ENCODE results near the gene EIF2S3B.

EIF2S3B gene

DNA sequence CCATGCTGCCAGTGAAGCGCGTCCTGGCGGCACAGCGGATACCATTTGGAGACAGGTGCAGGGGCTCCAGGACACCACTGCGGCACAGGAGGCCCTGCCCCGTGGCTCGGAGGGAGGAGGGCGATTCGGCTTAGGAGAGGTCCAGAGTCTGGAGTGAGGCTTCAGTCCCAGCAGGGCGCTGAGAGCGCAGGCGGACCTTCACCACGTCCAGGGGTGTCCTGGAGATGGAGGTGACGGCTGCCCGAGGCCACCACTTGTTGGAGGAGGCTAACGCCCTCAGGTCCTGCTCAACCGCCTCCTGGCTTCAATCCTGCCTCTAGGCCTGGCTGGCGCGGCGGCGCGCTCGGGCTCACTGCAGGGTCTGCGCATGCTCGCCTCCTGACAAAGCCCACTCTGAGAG lies 45.7 kb downstream of the EIF2S3B start:
- Histone ChIP-seq H3K36me3 (ENCODE audit: control insufficient read depth in 1 of 2, insufficient read depth in 2 of 2, low read length in 2 of 2) (no peaks in the 10 kb centered on the region), H3K9me3 (ENCODE audit: control insufficient read depth in 1 of 2, low read length in 2 of 2) (no peaks in the 10 kb centered on the region), H3K27me3 (ENCODE audit: control insufficient read depth in 1 of 2, insufficient read depth in 2 of 2, low read length in 2 of 2) (no peaks in the 10 kb centered on the region), H3K27ac (ENCODE audit: low read depth, low read length) (no peak overlapping the region), H3K4me3 (ENCODE audit: low read depth in 1 of 2, low read length in 2 of 2) (no peak overlapping the region), H3K4me1 (ENCODE audit: control insufficient read depth in 1 of 2, insufficient read depth in 2 of 2, low read length in 2 of 2) (no peaks in the 10 kb centered on the region), H3K9ac (ENCODE audit: low read depth in 1 of 2, low read length in 2 of 2) (no peak overlapping the region)

DNA sequence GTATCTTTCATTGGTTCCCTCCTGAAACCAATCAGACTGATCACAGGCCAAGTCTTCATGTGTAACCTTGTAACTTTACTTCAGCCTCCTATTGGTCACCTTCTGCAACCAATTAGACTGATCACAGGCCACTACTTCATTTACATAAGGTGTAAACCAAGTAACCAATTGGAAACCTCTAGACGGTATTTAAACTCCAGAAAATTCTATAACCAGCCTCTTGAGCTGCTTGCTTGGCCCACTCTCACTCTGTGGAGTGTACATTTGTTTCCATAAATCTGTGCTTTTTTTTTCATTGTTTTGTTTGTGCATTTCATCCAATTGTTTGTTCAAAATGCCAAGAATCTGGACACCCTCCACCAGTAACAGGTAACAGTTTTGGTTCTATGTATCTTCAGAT lies 47.5 kb downstream of the EIF2S3B start:
- Histone ChIP-seq H3K4me1 (ENCODE audit: control insufficient read depth in 1 of 2, insufficient read depth in 2 of 2, low read length in 2 of 2) (no peaks in the 10 kb centered on the region), H3K27me3 (ENCODE audit: control insufficient read depth in 1 of 2, insufficient read depth in 2 of 2, low read length in 2 of 2) (peaks cover 0 to 3% of the 10 kb centered on the region in 2 donors), H3K9ac (ENCODE audit: low read depth in 1 of 2, low read length in 2 of 2) (no peak overlapping the region), H3K9me3 (ENCODE audit: control insufficient read depth in 1 of 2, low read length in 2 of 2) (no peaks in the 10 kb centered on the region), H3K4me3 (ENCODE audit: low read depth in 1 of 2, low read length in 2 of 2) (no peak overlapping the region), H3K36me3 (ENCODE audit: control insufficient read depth in 1 of 2, insufficient read depth in 2 of 2, low read length in 2 of 2) (no peaks in the 10 kb centered on the region), H3K27ac (ENCODE audit: low read depth, low read length) (no peak overlapping the region)

DNA sequence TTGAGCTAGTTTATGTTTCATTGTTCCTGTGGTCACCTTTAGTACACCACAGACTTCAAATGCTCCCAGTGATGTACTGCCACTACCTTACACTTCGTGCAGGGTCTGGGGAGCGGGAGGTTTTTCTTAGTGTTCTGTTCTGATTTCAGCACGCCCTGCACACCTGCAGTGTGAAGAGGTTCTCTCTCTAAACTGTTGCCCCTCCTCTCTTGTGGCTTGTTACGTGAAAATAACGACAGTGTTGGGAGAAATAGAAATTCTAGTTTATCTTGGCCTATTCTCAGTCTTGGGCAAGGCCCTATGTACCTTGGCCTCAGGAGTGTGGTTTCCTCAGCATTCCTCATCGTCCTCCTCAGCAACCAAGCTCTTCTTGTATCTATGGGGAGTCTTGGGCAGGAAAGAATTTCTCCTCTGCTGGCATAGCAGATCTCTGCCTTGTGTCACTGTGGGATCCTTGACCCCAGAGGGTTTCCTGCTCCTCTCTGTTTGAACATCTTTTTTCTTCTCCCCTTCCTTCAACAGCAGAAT lies 48.6 kb downstream of the EIF2S3B start:
- no peak overlapping the region for H3K4me3 ChIP-seq (ENCODE audit: low read depth in 1 of 2, low read length in 2 of 2)
- H3K27ac ChIP-seq (ENCODE audit: low read depth, low read length), result no peak overlapping the region

DNA sequence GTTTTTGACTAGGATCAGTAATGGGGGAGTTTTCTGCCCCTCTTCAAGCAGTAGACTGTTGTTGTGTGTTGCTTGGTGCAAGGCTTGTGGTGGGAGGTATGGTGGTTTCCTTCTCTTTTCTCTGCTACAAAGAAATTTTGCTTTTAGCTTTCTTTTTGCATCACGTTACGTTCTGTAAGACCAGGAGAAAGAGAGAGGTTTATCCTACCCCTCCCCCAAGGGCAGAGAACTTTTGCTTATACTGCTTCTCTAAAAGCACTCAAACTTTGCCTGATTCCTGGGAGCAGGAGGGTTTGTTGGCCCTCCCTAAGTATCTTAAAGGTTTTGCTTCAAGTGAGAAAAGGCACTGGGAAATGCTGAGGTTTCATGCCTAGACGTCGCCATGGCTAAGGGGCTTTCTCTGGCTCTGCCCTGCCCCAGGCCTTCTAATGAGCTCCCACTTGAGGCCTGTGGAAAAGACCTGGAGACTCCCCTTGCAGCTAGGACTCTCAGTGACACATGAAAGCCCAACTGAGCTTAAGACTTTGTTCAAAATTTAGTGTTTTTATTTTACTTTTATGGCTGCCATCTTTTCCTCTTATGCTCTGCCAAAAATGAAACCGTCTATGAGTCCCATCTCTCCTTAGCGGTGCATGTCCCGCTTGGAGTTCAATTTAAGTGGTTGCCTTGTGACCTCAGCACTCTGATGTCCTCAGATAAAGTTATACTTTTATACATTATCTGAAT lies 49.2 kb downstream of the EIF2S3B start:
- Histone ChIP-seq H3K9ac (ENCODE audit: low read depth in 1 of 2, low read length in 2 of 2) (no peak overlapping the region), H3K27me3 (ENCODE audit: control insufficient read depth in 1 of 2, insufficient read depth in 2 of 2, low read length in 2 of 2) (peaks cover 0 to 3% of the 10 kb centered on the region in 2 donors), H3K9me3 (ENCODE audit: control insufficient read depth in 1 of 2, low read length in 2 of 2) (no peaks in the 10 kb centered on the region), H3K4me1 (ENCODE audit: control insufficient read depth in 1 of 2, insufficient read depth in 2 of 2, low read length in 2 of 2) (no peaks in the 10 kb centered on the region), H3K36me3 (ENCODE audit: control insufficient read depth in 1 of 2, insufficient read depth in 2 of 2, low read length in 2 of 2) (no peaks in the 10 kb centered on the region), H3K27ac (ENCODE audit: low read depth, low read length) (no peak overlapping the region), H3K4me3 (ENCODE audit: low read depth in 1 of 2, low read length in 2 of 2) (no peak overlapping the region)

More for the DNA sequence above, 48.6 kb downstream of the EIF2S3B start:
- Histone ChIP-seq H3K9ac (ENCODE audit: low read depth in 1 of 2, low read length in 2 of 2) (no peak overlapping the region), H3K36me3 (ENCODE audit: control insufficient read depth in 1 of 2, insufficient read depth in 2 of 2, low read length in 2 of 2) (no peaks in the 10 kb centered on the region), H3K4me1 (ENCODE audit: control insufficient read depth in 1 of 2, insufficient read depth in 2 of 2, low read length in 2 of 2) (no peaks in the 10 kb centered on the region), H3K27me3 (ENCODE audit: control insufficient read depth in 1 of 2, insufficient read depth in 2 of 2, low read length in 2 of 2) (peaks cover 0 to 3% of the 10 kb centered on the region in 2 donors), H3K9me3 (ENCODE audit: control insufficient read depth in 1 of 2, low read length in 2 of 2) (no peaks in the 10 kb centered on the region)

DNA sequence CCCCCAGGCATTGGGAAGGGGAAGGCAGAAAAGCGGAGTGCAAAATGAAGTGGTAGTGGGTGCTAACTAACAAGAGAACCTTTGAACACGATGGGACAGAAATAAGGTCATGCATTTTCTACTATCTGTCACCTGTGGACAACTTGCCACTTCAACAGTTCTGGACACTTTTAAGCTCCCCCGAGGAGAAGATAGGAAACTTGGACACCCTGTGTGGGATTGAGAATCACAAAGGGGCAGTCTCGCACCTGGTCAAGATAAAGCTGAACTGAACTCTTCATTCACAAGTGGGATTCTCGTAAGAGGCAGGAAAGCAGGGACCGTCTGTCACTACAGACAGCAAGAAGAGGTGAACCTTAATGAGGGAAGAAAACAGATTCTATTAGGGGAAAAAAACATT lies 51.6 kb downstream of the EIF2S3B start:
- no peak overlapping the region for H3K27ac ChIP-seq (ENCODE audit: low read depth, low read length)

DNA sequence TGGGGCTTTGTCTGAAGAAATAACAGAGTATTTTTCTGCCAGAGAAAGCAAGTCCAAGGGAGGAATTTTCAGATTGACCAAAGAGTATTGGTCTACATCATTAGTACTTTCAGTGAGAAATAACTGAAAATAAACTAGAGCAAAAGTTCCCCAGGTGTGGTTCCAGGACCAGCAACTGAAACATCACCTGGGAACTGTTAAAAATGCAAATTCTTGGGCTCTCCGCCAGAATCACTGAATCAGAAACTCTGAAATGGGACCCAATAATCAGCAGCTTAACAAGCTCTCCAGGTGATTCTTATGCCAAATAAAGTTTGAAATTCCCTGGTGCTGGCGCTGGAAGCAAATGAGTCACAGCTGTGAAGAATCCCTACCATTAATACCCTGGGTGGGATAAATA lies 52.1 kb downstream of the EIF2S3B start:
- no peak overlapping the region for H3K4me3 ChIP-seq (ENCODE audit: low read depth in 1 of 2, low read length in 2 of 2)
- no peak overlapping the region for H3K27ac ChIP-seq (ENCODE audit: low read depth, low read length)
- H3K9me3 ChIP-seq (ENCODE audit: control insufficient read depth in 1 of 2, low read length in 2 of 2), result no peaks in the 10 kb centered on the region
- H3K4me1 ChIP-seq (ENCODE audit: control insufficient read depth in 1 of 2, insufficient read depth in 2 of 2, low read length in 2 of 2), result no peaks in the 10 kb centered on the region
- H3K36me3 ChIP-seq (ENCODE audit: control insufficient read depth in 1 of 2, insufficient read depth in 2 of 2, low read length in 2 of 2), result no peaks in the 10 kb centered on the region
- H3K9ac ChIP-seq (ENCODE audit: low read depth in 1 of 2, low read length in 2 of 2), result no peak overlapping the region
- H3K27me3 ChIP-seq (ENCODE audit: control insufficient read depth in 1 of 2, insufficient read depth in 2 of 2, low read length in 2 of 2), result peaks cover 0 to 3% of the 10 kb centered on the region in 2 donors

More for the DNA sequence above, 51.6 kb downstream of the EIF2S3B start:
- Histone ChIP-seq H3K4me1 (ENCODE audit: control insufficient read depth in 1 of 2, insufficient read depth in 2 of 2, low read length in 2 of 2) (no peaks in the 10 kb centered on the region), H3K27me3 (ENCODE audit: control insufficient read depth in 1 of 2, insufficient read depth in 2 of 2, low read length in 2 of 2) (peaks cover 0 to 3% of the 10 kb centered on the region in 2 donors), H3K9me3 (ENCODE audit: control insufficient read depth in 1 of 2, low read length in 2 of 2) (no peaks in the 10 kb centered on the region), H3K36me3 (ENCODE audit: control insufficient read depth in 1 of 2, insufficient read depth in 2 of 2, low read length in 2 of 2) (no peaks in the 10 kb centered on the region), H3K9ac (ENCODE audit: low read depth in 1 of 2, low read length in 2 of 2) (no peak overlapping the region), H3K4me3 (ENCODE audit: low read depth in 1 of 2, low read length in 2 of 2) (no peak overlapping the region)

Data from duodenal mucosa (tissue), 2 donors.